HG03060 (cell line): ENCODE results near the gene C1QTNF8.

Source experiments
- ATAC-seq: cut with Tn5 transposase; IDR thresholded peaks from one replicate; pipeline ENCODE4 v1.9.1; 2021; ENCODE audit warnings: low read depth, moderate number of reproducible peaks; ENCODE audit not compliant: unreplicated experiment

The C1QTNF8 gene

GRCh38 chr16:1066584-1067172, 29.4 kb downstream of the C1QTNF8 start:
- ATAC-seq: no peak

- no peak for ATAC-seq
Observed at GRCh38 chr16:1065469-1066128, 30.4 kb downstream of the C1QTNF8 start.

- ATAC-seq: no peak
Observed at GRCh38 chr16:1063728-1064127, 32.3 kb downstream of the C1QTNF8 start.

DNA sequence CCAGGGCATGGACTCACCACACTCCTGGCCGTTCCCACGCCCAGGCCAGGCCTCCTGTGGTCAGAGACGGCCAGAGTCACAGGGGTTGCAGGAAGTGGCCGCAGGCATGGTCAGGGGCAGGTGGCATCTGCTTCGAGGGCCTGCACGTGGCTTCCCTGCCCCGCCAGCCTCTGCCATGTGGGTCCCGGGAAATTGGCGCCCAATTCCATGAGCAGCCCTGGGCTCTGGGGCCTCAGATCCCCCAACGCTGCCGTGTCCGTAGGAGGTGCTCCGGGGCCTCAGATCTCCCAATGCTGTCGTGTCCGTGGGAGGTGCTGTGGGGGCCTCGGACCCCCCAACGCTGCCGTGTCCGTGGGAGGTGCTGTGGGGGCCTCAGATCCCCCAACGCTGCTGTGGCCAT, 33.1 kb downstream of the C1QTNF8 start:
- no peak for ATAC-seq

- ATAC-seq: no peak
Observed at GRCh38 chr16:1061769-1062505, 34.1 kb downstream of the C1QTNF8 start.

DNA sequence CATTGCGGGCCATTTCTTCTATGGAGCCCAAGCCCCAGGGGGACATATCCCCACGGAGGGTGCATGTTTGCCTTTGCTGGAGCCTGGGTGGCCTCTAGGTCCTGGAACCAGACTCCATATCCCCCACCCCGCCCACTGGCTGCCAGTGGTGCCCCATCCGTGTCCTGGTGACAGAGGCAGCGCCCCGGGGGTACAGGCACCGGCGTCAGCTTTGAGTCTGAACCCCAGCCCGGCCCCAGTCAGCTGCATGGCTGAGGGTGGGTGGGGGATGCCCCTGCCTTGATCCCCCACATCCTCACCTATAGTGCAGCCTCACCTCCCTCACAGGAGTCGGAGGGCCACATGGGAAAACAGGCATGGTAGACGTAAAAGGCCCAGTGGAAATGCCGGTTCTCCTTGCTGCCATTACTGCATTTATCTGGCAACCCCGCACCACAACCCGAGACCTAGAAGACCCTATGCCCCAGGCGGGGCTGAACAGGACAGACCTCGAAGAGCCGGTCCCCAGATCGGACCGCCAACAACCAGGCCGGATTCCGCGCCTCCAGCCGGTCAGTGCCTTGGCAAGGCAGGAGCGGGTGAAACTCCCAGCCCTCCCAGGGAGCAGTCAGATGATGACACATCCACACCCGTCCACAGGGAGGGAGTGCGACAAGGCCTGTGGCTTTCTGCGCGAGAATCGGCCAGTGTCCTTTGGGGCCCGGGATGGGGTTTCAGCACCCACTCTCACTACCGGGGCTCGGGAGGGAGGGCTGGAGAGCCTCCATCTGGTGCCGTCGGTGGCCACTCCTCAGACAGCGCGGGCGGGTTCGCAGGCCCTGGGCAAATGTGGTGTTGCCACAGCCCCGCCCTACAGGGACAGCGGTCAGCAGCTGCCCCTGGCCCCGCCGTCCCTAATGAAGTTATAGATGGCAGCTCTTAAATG, 35.4 kb downstream of the C1QTNF8 start:
- no peak for ATAC-seq

DNA sequence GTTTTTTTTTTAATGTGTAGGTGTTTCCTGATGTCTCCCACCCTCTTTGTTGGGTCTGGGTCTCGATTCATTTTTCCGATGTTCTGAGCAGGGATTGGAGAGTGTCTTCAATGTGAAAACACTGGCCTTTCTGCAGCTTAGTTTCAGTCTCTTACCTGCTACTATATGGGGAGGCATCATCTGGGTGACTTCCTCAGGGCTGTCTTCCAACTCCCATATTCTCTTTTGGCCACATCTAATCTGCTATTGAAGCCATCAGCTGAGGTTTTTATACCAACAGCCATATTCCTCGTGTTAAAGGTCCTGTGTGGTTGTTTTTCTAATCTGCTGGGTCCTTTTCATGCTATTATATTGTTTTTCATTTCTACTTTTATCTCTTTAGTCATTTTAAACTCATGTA, 36.7 kb downstream of the C1QTNF8 start:
- no peak for ATAC-seq

DNA sequence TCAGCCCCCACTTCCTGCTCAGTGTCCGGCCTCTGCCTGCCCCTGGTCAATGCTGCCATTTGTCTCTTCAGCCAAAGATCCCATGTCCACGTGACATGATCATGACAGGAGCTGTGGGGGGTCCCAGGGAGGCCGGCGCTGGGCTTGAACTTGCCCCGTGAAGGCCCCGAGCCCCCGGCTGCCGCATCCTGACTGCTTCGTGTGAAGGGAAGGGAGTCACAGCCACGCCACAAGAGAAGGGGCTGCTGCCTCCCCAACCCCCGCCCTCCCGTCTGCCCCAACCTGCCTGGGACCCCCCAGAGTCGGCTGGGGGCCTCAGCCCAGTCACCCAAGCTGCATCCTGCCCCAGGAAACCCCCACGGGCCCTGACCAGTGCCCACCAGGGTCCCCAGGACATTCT, 37.8 kb downstream of the C1QTNF8 start:
- ATAC-seq: no peak

- ATAC-seq: no peak
Observed at GRCh38 chr16:1057252-1057932, 38.7 kb downstream of the C1QTNF8 start.

DNA sequence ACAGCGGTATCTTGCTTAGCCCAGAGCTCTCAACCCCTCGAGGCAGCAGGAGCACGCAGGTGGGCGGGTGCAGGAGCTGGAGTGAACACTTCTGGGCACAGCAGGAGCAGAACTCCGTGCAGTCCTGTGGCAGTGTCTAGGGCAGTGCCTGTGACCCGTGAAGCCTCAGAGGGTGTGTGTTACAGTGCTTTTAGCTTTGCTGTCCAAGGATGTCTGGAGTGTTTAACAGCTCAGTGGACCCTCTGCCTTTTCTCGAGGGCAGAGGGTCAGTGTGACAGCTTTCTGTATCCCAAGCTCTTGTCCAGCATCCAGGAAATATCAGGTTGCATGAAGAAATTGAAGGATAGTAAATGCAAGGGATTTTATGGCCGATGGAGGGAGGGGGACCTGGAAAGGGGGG, 39.8 kb downstream of the C1QTNF8 start:
- no peak for ATAC-seq

GRCh38 chr16:1055557-1055924, 40.5 kb downstream of the C1QTNF8 start:
- ATAC-seq: no peak

DNA sequence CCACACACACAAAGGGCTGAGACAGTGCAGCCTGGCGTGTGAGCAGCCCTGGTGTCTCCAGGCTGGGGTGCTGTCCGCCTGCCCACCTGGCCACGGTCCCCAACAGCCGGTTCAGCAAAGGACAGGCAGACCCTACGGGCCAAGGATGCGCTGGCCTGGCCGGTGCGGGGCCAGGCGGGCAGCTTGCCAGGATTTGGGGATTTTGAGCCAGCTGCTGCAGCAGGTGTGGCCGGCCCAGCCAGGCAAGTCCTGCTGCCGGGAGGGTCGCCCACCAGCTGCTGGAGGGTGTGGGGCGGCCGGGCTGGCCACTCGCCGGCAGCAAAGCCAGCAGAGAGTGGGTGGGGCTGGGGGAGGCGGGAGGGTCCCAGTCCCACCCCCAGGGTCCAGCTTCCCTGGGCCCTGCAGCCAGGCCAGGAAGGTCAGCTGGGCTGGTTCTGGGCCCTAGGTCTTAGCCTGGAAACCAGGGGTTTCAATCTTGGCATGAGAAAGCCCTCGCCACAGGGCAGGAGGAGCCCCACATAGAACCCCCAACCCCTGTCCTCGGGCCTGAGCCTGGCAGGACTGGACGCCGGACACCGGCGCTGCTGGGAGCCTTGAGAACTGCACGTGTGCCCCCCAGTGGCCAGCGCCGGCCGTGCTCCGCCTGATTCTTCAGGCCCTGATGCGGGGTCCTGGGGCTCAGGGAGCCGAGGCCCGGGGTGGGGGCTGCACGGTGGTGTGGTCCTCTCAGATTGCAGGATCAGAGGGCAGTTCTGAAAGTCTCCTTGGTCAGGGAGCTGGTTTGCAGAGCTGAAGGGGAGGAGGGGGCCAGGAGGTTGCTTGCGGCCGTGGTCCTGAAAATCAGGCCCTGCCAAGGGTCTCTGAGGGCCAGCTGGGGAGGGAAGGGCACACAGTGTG, 41.1 kb downstream of the C1QTNF8 start:
- ATAC-seq: no peak

DNA sequence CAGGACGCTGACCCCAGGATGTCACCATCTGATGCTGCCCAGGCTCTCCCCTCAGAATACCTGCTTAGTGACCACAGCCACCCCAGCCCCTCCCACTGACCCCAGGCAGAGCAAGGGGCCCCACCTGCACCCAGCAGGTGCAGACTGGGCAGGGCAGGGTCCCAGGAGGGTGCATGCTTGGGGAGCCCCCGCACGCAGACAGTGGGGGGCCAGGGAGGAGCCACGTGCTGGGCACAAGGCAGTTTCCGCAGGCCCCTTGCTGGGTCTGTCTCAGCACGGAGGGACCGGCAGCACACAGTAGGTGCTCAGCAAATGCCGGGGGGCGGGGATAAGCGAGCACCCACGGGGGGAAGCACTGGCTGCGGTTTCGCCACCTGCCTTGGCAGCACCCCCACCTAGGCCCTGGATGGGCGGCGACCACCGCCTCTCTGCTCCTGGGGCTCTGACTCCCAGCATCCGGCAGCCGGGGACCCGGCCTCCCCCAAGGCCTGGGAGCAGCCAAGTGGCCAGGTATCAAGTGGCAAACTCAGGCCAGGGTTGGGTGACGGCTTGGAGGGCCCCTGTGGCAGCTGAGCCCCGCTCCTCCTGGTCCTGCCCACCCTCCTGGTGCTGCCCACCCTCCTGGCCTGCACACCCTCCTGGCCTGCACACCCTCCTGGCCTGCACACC, 42.2 kb downstream of the C1QTNF8 start:
- no peak for ATAC-seq

DNA sequence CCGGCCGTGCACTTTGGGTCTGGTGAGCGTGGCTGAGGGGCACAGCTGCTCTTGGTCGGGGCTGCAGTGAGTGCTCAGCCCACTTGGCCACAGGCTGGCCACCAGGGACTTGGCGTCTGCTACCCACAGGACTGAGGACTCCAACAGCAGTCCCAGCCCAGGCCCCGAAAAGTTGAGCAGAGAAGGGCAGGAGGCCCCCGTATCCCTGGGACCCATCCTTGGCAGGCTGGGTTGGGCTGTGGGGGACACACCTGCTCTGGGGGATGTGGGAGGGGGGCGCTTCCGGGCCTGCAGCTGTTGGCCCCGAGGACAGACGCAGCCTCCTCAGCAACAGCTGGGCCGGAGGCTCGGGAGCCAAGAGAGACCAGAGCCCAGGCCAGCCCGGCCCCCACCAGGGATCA, 42.9 kb downstream of the C1QTNF8 start:
- no peak for ATAC-seq

DNA sequence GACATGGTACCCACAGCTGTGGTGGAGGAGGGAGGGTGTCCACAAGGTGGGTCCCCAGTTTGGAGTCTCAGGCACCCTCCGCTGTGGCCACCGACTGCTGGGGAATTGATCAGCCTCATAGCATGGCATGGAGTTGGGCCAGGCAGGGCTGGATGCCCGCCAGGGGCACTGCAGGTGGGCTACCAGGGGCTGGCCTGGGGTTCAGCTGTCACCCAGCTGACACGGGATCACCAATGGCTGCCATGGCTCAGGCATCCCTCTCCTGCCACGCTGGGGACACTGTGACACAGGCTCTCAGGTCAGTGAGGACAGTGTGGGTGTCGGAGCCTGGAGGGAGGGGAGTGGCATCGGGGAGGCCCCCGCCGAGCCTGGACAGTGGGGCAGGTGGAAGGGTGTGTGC, 43.3 kb downstream of the C1QTNF8 start:
- ATAC-seq: no peak

DNA sequence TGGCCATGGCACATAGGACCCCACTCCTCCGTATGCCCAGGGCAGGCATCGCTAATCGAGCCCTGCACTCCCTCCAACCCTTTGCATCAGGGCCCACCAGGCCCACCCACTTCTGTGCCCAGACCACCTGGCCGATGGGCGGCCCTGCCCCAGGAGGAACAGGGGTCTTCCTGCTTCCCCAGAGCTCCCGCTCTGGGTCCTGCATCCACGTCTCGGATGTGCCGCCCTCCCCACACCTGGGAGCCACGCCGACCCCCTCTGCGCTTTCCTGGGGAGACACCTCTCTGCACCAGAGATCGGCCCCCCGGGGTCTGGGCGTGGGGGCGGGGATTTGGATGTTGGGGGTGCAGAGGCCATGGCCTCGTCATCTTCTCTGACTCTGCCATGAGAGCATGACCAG, 44.6 kb downstream of the C1QTNF8 start:
- ATAC-seq: no peak

- no peak for ATAC-seq
Observed at GRCh38 chr16:1050921-1051320, 45.1 kb downstream of the C1QTNF8 start.

GRCh38 chr16:1050516-1050915, 45.5 kb downstream of the C1QTNF8 start:
- no peak for ATAC-seq

- ATAC-seq: no peak
Observed at GRCh38 chr16:1049976-1050247, 46.1 kb downstream of the C1QTNF8 start.
